Stimulated activated CD8-positive, alpha-beta memory T cell treated with anti-CD3 and anti-CD28 coated beads, Interleukin-2, amount 100 ng/mL, for 1 hour (primary cell): Measurements from ENCODE around the gene TNFAIP2.

Experiments used
- DNase-seq, 2 donors: peaks; one replicate each; pipeline ENCODE4 v3.0.0-alpha.2; 2020; ENCODE audit warnings: low read depth in 2 of 2

Gene TNFAIP2

DNA sequence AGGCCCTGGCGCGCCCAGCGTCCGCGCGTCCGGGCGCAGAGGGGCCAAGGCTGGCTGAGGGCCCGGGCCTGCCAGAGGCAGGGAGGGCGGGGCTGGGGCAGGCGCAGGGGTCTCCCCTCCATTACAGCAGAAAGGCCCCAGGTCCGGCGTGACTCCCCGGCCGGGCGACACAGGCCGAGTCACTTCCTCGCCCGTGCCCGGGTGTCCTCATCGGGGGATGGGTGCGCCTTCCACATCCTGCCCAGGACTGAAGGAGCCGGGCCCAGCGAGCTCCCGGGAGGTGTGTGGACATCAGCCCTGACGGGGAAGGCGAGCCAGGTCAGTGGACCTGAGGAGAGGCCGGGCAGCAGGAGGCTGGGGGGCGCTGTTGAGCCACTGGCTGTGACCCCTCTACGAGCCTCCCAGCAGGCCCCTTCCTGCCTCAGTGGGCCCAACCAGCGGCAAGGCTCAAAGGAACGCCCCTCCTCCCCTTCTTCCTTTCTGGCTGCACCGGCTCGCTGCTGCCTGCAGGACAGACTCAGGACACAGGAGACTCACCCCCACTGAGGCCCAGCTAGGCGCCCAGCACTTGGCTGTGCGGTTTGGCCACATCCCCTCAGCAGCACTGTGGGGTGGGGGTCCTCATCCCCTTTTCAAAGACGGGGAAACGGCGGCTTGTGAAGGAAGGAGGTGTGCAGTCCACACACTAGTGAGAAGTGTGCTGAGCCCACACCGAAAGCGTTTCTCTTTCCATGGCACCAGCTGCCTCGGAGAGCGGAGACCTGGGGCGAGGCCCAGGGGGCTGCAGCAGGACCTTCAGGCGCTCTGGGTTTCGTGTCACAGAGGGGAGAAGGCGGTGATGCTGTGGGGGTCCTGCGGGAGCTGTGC lies 606 bp downstream of the TNFAIP2 start:
- DNase-seq, result no peak

DNA sequence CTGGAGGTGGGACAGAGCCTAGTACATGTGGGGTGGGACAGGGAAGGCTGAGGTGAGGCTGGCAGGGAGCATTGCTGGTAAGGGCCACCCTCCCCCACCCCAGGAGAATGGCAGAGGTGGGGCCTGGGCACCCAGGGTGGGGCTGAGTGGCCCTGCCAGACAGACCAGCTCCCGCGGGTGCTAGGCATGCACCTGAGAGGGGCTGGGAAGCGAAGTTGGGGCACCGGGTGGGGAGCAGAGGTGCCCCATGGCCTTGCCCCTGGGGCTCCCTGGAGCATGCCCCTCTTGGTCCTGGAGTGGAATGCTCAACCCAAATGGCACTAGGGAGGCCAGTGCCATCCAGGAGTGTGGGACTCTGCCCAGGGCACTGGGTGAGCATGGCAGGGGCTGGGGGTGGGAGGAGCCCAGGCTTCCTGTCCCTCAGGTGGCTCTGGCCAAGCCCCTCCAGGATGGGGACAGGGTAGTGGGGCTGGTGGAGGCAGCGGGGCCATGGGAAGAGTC lies 1.3 kb downstream of the TNFAIP2 start:
- DNase-seq, result no peak

DNA sequence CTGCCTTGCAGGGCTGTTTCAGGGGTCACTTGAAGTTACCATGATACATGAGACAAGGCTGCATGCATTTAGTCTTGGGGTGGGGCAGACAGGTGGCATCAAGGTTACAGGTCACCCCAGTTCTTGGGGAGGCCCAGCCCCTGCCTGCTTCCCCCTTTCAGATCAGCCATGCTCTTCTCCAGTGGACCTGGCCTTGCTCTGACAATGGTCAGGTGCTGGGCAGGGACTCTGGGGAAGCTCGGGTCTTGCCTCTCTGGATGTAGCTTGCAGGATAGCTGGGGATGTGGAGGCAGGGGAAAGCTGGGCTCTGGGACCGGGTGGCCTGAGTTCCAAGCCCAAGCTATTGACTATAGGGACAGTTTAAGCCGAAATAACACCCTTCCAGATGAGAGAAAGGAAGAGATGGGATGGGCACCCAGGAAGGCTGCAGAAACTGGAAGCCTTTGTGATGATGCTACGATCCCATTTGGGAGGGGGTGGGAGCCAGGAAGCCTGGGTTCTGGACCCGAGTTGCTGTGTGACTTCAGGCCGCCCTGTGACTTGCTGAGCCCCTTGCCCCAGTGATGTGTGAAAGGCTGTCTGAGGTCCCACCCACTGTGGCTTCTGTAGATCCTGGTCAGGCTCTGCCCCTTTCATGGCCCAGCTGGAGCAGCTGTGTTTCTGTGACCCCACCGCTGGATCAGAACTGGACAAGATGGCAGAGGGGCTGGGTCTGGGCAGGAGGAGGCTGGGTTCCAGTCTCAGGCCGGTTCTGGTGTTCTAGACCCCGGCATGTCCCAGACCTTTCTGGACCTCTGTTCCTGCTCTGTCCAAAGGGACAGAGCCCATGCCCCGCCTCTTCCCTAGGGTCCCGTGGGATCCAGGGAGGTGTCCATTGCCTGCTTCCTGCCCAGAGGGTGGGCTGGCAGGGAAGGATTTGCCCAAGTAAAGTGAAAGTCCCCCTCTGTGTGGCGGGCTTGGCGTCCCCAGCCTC lies 2.1 kb downstream of the TNFAIP2 start:
- DNase-seq, result no peak

DNA sequence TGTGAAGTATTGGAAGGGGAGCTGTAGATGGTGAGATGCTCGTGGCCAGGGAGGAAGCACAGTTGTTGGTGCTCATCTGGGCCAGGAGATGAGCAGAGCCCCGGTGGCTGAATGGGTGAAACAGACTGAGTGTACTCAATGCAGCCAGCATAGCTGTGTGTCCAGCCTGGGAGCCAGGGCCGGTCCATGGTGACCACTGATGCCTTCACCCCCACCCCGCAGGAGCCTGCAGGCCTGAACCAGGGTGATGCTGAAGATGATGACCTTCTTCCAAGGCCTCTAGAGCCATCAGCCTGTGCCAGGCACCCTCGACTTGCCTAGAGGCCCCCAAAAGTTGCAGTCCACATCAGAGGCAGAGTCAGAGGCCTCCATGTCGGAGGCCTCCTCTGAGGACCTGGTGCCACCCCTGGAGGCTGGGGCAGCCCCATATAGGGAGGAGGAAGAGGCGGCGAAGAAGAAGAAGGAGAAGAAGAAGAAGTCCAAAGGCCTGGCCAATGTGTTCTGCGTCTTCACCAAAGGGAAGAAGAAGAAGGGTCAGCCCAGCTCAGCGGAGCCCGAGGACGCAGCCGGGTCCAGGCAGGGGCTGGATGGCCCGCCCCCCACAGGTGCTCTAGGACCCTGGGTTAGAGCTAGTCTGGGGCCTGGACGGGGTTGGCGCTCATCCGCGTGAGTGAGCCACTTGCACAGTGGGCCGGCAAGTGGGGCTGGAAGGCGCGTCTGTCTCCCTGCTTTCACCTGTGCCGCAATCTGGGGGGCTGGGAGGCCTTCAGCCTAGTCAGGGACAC lies 3.0 kb downstream of the TNFAIP2 start:
- DNase-seq, result no peak

DNA sequence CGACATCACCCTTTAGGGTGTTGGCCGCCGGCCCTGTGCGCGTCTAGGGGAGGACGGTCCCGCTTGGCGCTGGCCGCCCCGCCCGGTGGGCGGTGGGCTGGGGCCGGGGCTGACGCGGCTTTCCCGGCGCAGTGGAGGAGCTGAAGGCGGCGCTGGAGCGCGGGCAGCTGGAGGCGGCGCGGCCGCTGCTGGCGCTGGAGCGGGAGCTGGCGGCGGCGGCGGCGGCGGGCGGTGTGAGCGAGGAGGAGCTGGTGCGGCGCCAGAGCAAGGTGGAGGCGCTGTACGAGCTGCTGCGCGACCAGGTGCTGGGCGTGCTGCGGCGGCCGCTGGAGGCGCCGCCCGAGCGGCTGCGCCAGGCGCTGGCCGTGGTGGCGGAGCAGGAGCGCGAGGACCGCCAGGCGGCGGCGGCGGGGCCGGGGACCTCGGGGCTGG lies 3.6 kb downstream of the TNFAIP2 start:
- DNase-seq, result no peak

DNA sequence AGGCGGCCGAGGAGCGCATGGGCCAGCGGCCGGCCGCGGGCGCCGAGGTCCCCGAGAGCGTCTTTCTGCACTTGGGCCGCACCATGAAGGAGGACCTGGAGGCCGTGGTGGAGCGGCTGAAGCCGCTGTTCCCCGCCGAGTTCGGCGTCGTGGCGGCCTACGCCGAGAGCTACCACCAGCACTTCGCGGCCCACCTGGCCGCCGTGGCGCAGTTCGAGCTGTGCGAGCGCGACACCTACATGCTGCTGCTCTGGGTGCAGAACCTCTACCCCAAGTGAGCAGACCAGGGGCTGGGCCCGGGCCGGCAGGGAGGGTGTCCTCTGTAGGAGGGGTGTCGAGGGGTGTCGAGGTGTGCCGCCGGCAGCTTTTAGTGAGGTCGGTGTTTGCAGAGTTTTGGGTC lies 4.1 kb downstream of the TNFAIP2 start:
- no peak for DNase-seq

DNA sequence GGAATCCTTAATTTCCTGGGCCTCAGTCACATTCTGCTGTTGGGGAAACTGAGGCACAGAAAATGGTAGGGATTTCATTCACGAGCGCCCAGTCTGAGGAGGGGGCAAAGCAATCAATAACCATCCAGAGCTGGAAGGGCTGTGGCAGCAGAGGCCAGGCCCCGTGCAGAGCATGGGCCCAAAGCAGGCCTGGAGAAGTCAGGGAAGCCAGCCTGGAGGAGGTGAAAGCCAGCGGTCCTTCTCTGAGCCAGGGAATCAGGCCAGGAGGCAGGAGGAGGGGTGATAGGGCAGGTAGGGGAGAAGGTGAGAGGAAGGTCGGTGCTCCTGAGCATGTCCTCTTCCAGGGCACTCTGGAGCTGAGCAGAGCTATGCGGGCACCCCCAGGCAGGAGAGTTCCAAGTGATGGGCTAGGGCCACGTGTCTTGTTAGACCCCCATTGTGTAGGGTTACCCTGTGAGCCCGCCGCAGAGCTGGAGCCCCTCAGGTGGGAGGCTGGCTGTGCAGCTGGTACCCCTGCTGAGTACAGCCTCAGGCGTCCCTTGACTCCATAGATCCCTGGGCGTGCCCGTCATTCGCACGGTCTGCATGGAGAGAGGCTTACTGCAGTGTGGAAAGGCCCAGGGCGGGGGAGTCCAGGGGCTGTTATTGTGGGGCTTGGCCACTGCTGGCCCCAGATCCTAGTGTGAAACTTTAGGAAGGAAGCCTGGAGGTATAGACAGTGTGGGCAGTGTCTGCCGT lies 4.8 kb downstream of the TNFAIP2 start:
- DNase-seq, result no peak

DNA sequence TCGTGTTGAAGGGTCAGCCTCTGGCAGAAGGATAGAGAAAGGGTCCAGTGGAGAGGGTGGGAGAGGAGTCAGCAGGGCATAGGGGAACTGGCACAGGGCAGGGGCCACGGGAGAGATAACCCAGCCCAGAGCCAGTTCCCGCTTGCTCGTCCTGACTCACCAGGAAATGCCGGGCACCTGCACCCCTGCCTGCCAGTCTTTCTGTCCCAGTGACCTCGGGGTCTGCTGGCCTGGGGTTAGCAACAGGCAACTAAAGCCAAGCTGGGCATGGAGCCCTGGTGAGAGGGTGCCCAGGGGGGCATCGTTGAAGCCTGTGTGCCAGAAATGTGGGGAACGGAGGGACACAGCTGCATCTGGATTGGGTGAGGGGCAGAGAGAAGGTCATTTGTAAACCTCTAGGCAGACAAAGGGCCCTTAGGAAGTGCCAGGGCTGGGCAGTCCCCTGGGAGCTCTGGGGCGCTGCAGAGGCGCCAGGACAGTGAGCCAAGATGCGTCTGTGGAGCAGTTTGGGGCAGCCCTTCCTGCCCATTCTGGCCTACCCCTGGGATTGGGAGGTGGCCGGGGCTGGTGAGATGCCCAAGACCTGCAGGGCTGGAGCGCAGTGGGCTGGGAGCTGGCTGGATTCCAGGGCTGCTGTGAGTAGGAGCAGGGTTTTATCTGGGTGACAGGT lies 5.5 kb downstream of the TNFAIP2 start:
- no peak for DNase-seq

DNA sequence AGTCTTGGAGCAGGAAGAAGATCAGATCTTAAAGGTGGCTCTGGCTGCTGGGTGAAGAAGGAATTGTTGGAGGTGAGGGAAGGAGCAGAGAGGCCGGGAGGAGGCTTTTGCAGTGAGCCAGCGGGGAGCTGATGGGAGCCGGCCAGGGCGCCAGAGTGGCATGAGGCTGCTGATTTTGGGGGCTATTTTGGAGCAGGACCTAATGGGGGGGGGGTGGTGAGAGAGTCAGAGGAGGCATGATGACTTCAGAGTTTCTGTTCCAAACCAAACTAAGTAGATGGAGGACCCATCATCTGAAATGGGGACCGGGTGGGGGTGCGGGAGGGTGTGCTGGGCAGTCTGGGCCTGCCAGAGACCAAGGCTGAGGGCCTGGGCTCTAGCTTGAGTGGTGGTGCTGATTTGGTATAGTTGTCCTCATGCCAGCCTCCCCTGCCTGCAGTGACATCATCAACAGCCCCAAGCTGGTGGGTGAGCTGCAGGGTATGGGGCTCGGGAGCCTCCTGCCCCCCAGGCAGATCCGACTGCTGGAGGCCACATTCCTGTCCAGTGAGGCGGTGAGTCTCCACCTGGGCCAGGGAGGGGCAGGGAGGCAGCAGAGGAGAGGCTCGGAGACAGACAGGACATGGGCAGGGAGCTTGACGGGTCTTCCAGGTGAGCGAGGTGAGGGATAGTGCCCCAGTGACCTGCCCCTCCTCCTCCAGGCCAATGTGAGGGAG lies 6.2 kb downstream of the TNFAIP2 start:
- DNase-seq, result no peak

DNA sequence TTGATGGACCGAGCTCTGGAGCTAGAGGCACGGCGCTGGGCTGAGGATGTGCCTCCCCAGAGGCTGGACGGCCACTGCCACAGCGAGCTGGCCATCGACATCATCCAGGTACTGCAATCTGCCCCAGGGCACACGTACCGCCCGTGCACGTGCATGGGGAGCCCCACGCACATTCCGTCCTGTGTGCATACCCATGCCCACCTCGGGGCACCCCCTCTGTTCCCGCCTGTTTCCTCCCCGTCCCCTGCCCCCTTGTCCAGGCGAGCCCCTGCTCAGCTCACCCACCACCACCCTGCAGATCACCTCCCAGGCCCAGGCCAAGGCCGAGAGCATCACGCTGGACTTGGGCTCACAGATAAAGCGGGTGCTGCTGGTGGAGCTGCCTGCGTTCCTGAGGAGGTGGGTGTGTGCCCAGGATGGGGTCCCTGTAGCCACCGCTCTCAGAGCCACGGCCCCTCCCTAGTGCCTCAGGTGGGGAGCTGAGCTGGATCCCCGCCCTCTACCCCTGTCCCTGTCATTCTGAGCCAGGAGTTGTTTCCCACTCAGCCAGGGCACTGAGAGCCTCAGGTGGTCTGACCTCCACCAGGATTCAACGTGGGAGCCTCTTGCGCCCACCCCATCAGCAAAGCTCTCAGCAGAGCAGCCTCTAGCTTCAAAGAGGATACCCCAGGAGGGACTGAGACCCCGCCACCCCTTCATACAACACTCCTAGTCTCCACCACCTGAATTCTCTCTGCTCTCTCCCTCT lies 6.9 kb downstream of the TNFAIP2 start:
- no peak for DNase-seq

DNA sequence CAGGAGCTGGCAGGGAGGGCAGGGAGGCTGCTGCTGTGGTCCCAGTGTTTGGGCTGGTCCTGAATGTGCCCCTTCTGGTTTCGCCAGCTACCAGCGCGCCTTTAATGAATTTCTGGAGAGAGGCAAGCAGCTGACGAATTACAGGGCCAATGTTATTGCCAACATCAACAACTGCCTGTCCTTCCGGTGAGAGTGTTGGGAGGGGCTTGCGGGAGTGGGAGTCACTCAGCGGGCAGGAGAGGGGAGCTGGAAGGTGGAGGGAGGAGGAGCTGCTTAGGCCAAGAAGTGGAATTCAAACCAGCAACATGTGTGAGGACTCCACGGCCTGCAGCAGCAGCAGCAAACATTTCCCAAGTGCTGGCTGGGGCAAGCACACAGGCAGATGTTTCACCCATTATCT lies 7.7 kb downstream of the TNFAIP2 start:
- no peak for DNase-seq

DNA sequence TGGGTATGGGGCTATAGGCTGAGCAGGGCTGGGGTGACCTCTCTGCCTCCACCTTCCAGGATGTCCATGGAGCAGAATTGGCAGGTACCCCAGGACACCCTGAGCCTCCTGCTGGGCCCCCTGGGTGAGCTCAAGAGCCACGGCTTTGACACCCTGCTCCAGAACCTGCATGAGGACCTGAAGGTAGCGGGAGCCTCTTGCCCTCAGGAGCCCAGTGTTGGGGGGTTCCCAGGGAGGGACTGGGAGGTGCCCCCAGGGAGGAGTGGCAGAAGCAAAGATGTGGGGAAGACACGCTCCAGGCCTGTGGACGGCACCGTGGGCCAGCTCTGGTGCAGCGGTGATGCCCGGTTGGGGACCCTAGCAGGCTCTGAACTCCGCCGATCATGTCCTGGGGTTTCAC lies 8.3 kb downstream of the TNFAIP2 start:
- no peak for DNase-seq

DNA sequence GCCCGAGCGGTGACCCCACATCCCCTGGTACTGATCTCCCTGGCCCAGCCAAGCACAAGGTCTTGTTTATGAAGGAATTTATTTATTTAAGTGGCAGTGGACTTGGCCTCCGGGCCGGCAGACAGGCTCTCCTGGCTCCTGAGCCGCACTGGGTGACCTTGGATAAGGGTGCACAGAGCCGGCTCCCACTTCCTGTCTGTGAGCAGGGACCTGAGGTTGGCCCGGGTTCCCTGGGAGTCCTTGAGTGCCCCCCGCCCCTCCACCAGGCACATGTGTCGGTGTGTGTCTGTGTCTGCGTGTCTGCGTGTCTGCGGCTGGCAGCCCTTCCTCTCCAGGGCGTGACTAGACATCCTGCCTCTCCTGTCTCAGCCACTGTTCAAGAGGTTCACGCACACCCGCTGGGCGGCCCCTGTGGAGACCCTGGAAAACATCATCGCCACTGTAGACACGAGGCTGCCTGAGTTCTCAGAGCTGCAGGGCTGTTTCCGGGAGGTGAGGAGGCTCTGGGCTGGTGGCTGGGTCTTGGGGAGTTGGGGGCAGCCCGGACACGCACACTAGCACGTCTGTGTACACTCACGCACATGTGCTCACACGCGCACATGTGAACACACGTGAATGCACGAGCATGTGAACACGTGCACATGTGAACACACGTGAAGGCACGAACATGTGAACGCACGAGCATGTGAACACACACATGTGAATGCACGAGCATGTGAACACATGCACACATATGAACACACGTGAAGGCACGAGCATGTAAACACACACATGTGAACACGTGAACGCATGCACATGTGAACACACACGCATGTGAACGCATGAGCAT lies 9.3 kb downstream of the TNFAIP2 start:
- DNase-seq, result no peak

DNA sequence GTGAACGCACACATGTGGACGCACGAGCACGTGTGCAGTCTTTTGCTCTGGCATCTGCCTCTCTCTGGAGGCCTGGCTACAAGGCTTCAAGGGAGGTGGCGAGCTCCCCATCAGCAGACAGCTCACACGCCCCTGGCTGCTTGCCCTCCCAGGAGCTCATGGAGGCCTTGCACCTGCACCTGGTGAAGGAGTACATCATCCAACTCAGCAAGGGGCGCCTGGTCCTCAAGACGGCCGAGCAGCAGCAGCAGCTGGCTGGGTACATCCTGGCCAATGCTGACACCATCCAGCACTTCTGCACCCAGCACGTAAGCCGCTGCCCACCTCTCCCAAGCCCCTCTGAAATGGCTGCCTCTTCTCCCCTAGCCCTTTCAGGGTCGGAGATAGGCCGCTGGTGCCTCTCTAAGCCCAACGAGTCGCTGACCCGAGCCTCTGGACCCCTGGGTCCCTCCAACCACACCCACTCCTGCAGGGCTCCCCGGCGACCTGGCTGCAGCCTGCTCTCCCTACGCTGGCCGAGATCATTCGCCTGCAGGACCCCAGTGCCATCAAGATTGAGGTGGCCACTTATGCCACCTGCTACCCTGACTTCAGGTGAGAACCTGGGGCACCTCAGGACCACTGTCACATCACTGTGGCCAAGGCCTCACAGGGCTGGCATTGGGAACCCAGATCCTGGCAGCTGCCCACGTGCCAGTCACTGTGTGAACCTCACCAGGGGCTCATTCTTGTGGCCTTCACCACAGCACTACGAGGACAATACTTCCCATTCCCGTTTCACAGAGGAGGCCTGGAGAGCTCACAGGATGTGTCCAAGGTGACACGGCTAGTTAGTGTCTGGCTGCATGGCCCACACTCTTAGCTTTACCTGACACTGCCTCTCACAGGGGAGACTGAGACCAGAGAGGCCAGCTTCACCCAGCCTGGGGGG lies 10.2 kb downstream of the TNFAIP2 start:
- DNase-seq, result no peak

DNA sequence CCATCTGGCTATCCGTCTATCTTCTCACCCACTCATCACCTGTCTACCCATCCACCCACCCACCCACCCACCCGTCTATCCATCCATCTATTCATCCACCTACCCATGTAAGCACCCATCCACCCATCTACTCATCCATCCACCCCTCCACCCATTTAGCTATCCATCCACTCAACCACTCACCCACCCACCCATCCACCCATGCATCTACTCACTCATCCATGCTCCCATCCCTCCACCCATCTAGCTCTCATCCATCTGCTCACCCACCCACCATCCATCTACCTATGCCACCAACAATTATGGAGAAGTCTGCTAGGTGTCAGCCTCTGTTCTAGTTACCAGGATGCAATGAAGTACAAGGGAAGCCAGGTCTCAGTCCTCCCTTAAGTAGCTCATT lies 11.1 kb downstream of the TNFAIP2 start:
- DNase-seq, result no peak

DNA sequence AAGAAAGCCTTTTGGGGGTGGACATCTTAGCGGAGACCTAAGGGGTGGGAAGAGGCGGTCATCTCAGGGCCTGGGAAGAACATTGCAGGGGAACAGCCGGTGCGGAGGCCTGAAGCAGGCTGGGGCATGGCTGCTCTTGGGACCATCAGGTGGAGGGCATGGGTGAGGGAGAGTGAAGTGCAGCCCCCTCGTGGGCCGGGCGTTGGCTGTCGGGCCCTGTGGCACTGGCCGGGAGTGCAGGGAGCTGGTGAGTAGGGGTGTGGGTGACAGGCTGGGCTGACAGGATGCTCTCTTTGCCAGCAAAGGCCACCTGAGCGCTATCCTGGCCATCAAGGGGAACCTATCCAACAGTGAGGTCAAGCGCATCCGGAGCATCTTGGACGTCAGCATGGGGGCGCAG lies 11.7 kb downstream of the TNFAIP2 start:
- no peak for DNase-seq
